NB4 (cell line): ENCODE data around the gene GPR135.

Experiments
- CTCF ChIP-seq: IDR thresholded peaks from one replicate; pipeline ENCODE4 v1.5.1; 2012; ENCODE audit warnings: low read depth, low read length
- POLR2A ChIP-seq: IDR thresholded peaks from 2 replicates; pipeline ENCODE4 v1.6.1; 2011; ENCODE audit warnings: mild to moderate bottlenecking; ENCODE audit not compliant: insufficient read length; ENCODE audit errors: extremely low read depth

DNA sequence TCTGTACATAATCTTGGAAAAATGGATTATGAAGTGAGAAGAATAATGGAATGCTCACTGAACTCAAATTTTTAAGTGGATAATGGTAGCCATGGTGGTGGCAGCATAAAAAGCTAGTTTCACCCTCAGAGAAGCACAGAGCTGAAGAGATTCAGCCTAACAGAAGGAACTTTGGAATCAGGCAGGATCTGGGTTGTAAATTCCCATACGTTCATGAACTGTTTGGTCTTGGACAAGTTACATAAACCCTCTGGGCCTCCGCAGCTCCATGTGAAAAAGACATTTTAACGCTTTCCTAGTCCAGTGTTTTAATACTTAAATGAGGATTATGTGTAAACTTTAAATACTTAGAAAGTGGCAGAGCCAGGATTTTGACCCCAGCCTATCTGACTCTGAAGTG, 45.8 kb upstream of the GPR135 start:
- TF ChIP-seq CTCF (no peak), POLR2A (no peak)
